T-helper 9 cell (primary cell): ENCODE measurements around the gene OR2V1.
"Not testable (repeated sequence)": the region's sequence is repeated elsewhere in the genome, so short reads cannot be mapped to it uniquely, and the experiment has no call there.

Experiments
- DNase-seq: peaks from one replicate; pipeline ENCODE4 v3.0.0-alpha.2; 2020

The OR2V1 gene

GRCh38 chr5:181101930-181102674, 28.9 kb downstream of the OR2V1 start:
- DNase-seq: not testable (repeated sequence)

GRCh38 chr5:181101030-181101641, 29.8 kb downstream of the OR2V1 start:
- not testable (repeated sequence) for DNase-seq

- DNase-seq: no peak
Observed at GRCh38 chr5:181100121-181100875, 30.7 kb downstream of the OR2V1 start.

- no peak for DNase-seq
Observed at GRCh38 chr5:181099602-181100086, 31.3 kb downstream of the OR2V1 start.

GRCh38 chr5:181098762-181099601, 32.0 kb downstream of the OR2V1 start:
- DNase-seq: no peak

GRCh38 chr5:181097759-181098491, 33.0 kb downstream of the OR2V1 start:
- not testable (repeated sequence) for DNase-seq

- not testable (repeated sequence) for DNase-seq
Observed at GRCh38 chr5:181097383-181097753, 33.6 kb downstream of the OR2V1 start.

GRCh38 chr5:181096721-181097382, 34.1 kb downstream of the OR2V1 start:
- not testable (repeated sequence) for DNase-seq

GRCh38 chr5:181095162-181095561, 35.8 kb downstream of the OR2V1 start:
- not testable (repeated sequence) for DNase-seq

GRCh38 chr5:181092428-181092827, 38.5 kb downstream of the OR2V1 start:
- DNase-seq: no peak

- no peak for DNase-seq
Observed at GRCh38 chr5:181088289-181088688, 42.7 kb downstream of the OR2V1 start.

- DNase-seq: no peak
Observed at GRCh38 chr5:181087309-181087708, 43.7 kb downstream of the OR2V1 start.

GRCh38 chr5:181086884-181087205, 44.1 kb downstream of the OR2V1 start:
- DNase-seq: no peak

- no peak for DNase-seq
Observed at GRCh38 chr5:181086026-181086883, 44.7 kb downstream of the OR2V1 start.

- DNase-seq: no peak
Observed at GRCh38 chr5:181084621-181085195, 46.3 kb downstream of the OR2V1 start.

GRCh38 chr5:181081989-181082388, 49.0 kb downstream of the OR2V1 start:
- DNase-seq: no peak

- no peak for DNase-seq
Observed at GRCh38 chr5:181076920-181077319, 54.0 kb downstream of the OR2V1 start.
